Measurements from ENCODE around the gene ANKRD44. TPM values are rescaled to one million over a fixed set of nuclear protein-coding genes. Genes with fewer than 3 reads are reported as not detected.

ANKRD44 gene
- total RNA-seq, 6 experiments from 2014 or later: 3.8 to 5.7 (median 4.7) TPM

GRCh38 chr2:197107291-197108269 lies 203.0 kb downstream of the ANKRD44 start:
- DNase-seq: peak; percentile 64
- H3K4me3 Mint-ChIP-seq: no peak overlapping the region; the same call in 1 of the 2 replicates

GRCh38 chr2:197103363-197103762 lies 207.2 kb downstream of the ANKRD44 start:
- no peak for DNase-seq
- H3K4me1 Mint-ChIP-seq (ENCODE audit: low read depth): peaks cover 28% of the 10 kb centered on the region
- no peak overlapping the region for H3K4me3 Mint-ChIP-seq
- no peak for TF ChIP-seq CTCF (IDR thresholded peaks at IDR 0.05)
- H3K9me3 Mint-ChIP-seq: no peaks in the 10 kb centered on the region
- H3K27me3 Mint-ChIP-seq (ENCODE audit: insufficient read depth): no peaks in the 10 kb centered on the region
- H3K27ac Mint-ChIP-seq: no peak overlapping the region
- no peaks in the 10 kb centered on the region for H3K36me3 Mint-ChIP-seq (ENCODE audit: low read depth)

More at GRCh38 chr2:197107291-197108269, 203.0 kb downstream of the ANKRD44 start:
- Mint-ChIP-seq H3K4me1 (ENCODE audit: low read depth) (peaks cover 32% of the 10 kb centered on the region), H3K27me3 (ENCODE audit: insufficient read depth) (no peaks in the 10 kb centered on the region), H3K36me3 (ENCODE audit: low read depth) (no peaks in the 10 kb centered on the region), H3K9me3 (no peaks in the 10 kb centered on the region), H3K27ac (peak overlapping the region; percentile 93)
- no peak for TF ChIP-seq CTCF (IDR thresholded peaks at IDR 0.05)

GRCh38 chr2:197102231-197102630 lies 208.3 kb downstream of the ANKRD44 start:
- no peaks in the 10 kb centered on the region for H3K36me3 Mint-ChIP-seq (ENCODE audit: low read depth)
- H3K27me3 Mint-ChIP-seq (ENCODE audit: insufficient read depth): no peaks in the 10 kb centered on the region
- H3K27ac Mint-ChIP-seq: no peak overlapping the region
- no peaks in the 10 kb centered on the region for H3K9me3 Mint-ChIP-seq
- TF ChIP-seq CTCF (IDR thresholded peaks at IDR 0.05): no peak
- H3K4me1 Mint-ChIP-seq (ENCODE audit: low read depth): peaks cover 28% of the 10 kb centered on the region
- H3K4me3 Mint-ChIP-seq: no peak overlapping the region
- no peak for DNase-seq

- H3K36me3 Mint-ChIP-seq (ENCODE audit: low read depth): no peaks in the 10 kb centered on the region
These were observed 209.1 kb downstream of the ANKRD44 start for GRCh38 chr2:197101519-197101918.

More at GRCh38 chr2:197101519-197101918, 209.1 kb downstream of the ANKRD44 start:
- Mint-ChIP-seq H3K4me3 (no peak overlapping the region), H3K4me1 (ENCODE audit: low read depth) (peaks cover 23% of the 10 kb centered on the region), H3K27me3 (ENCODE audit: insufficient read depth) (no peaks in the 10 kb centered on the region), H3K9me3 (no peaks in the 10 kb centered on the region), H3K27ac (no peak overlapping the region)
- TF ChIP-seq CTCF (IDR thresholded peaks at IDR 0.05): no peak
- no peak for DNase-seq

Measured in HFFc6 (cell line).